RWPE1 (cell line): Measurements from ENCODE around the gene LRSAM1.
"Not testable (repeated sequence)": the region's sequence is repeated elsewhere in the genome, so short reads cannot be mapped to it uniquely, and the experiment has no call there.

ENCODE experiments used
- CTCF ChIA-PET: fragments of 350-600 bp; sonication (Branson Sonifier 250); formaldehyde crosslinking; extraction: SDS; loops from one replicate; lab custom pipeline; 2021; lab: Yijun Ruan, JAX
- POLR2A ChIA-PET: fragments of 400-600 bp; formaldehyde crosslinking; extraction: SDS; loops from one replicate; lab custom pipeline; 2020; ENCODE audit warnings: antibody characterized with exemption; ENCODE audit not compliant: low non-redundant PET; lab: Yijun Ruan, JAX
- DNase-seq: peaks from one replicate; pipeline ENCODE4 v3.0.0; 2012; ENCODE audit warnings: low spot score
- H3K27ac ChIP-seq: fragments of 450-650 bp; 2 replicates; pipeline ENCODE4 v1.5.1; 2017
- TF ChIP-seq, protein P1 (sequence below): fragments of 450-650 bp; conservative IDR thresholded peaks from 2 replicates; pipeline ENCODE4 v1.5.1; 2017; ENCODE audit warnings: low read depth, mild to moderate bottlenecking

LRSAM1 gene

DNA sequence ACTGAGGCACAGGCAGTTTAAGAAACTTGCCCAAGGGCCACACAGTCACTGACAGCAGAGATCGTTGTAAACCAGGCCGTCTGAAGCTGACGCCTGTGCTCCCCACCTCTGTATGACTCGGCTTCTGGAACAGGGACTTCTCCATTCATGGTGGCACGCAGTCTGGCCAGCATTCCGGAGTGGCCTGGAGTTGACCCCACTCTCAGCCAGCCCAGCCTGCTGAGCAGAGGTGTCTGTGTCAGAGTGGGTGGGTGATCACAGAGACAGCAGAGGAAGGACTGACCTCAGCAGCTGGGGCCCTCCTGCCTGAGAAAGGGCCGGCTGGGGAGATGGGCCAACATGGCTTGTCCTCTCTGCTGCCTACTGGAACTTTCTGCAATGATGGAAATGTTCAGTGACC, 12.6 kb downstream of the LRSAM1 start:
- 0 out of 2 replicates have a peak overlapping the region, but pooled peaks have one; percentile 0 for H3K27ac ChIP-seq
- TF ChIP-seq, protein P1, sequence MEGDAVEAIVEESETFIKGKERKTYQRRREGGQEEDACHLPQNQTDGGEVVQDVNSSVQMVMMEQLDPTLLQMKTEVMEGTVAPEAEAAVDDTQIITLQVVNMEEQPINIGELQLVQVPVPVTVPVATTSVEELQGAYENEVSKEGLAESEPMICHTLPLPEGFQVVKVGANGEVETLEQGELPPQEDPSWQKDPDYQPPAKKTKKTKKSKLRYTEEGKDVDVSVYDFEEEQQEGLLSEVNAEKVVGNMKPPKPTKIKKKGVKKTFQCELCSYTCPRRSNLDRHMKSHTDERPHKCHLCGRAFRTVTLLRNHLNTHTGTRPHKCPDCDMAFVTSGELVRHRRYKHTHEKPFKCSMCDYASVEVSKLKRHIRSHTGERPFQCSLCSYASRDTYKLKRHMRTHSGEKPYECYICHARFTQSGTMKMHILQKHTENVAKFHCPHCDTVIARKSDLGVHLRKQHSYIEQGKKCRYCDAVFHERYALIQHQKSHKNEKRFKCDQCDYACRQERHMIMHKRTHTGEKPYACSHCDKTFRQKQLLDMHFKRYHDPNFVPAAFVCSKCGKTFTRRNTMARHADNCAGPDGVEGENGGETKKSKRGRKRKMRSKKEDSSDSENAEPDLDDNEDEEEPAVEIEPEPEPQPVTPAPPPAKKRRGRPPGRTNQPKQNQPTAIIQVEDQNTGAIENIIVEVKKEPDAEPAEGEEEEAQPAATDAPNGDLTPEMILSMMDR: no peak
- POLR2A ChIA-PET: no interaction called here
- DNase-seq: no peak
- CTCF ChIA-PET: interaction anchor here (0.5 kb wide), 1 partner anchor 9 kb away, joined by 5 read pairs; no protein-coding TSS in a partner anchor

DNA sequence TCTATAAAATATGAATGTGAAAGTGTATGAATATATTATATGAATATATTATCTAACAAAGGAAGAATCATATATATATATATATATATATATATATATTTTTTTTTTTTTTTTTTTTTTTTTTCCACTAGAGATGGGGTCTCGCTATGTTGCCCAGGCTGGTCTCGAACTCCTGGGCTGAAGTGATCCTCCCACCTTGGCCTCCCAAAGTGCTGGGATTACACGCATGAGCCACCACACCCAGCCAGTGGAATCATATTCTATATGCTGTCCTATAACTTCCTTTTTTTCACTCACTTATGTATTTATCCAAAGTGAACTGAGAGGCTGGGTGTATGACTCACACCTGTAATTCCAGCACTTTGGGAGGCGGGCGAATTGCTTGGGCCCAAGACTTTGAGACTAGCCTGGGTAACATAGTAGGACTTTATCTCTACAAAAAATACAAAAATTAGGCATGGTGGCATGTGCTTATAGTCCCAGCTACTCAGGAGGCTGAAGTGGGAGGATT, 15.2 kb downstream of the LRSAM1 start:
- POLR2A ChIA-PET, H3K27ac ChIP-seq, CTCF ChIA-PET, DNase-seq: not testable (repeated sequence)

DNA sequence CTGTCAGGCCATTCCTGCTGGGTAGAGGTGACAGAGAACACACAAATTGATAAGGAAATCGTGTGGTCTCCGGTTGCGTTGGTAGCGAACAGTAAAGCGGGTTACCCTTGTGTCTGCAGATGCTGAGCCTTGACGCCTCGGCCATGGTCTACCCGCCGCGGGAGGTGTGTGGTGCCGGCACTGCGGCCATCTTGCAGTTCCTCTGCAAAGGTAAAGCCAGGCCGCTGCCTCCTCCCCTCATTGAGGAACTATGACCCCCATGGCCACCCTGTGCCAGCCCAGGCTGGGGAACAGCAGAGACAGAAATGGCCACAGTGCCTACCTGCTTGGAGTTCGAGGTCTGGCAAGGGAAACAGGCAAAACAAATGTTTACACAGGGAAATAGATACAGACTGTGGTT, 16.3 kb downstream of the LRSAM1 start:
- DNase-seq: no peak
- CTCF ChIA-PET: interaction anchor here (1.1 kb wide), 1 partner anchor 527 kb away, joined by 4 read pairs; no protein-coding TSS in a partner anchor
- POLR2A ChIA-PET: interaction anchor here (0.6 kb wide), 1 partner anchor 35 kb away, joined by 5 read pairs; no protein-coding TSS in a partner anchor
- peak overlapping the region; percentile 0; the same call in 1 of the 2 replicates for H3K27ac ChIP-seq
- TF ChIP-seq, protein P1: no peak

DNA sequence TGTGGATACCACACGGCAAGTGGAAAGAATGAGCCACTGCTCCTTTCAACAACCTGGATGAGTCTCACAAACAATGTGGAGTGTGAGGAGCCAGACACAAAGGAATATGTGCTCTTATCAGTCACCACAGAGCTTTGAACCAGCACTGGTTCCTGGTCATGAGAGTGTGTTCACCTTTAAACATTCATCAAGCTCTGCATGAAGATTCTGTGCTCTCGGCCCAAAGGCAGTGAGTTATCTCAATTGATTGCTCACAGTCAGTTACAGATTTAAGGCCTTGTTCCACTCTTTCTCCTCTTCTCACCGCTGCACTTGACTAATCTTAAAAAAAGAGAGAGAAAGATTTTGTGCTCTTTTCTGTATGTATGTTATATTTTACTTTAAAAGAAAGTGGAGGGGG, 19.4 kb downstream of the LRSAM1 start:
- no peak overlapping the region for H3K27ac ChIP-seq
- CTCF ChIA-PET: no interaction called here
- no peak for DNase-seq
- TF ChIP-seq, protein P1: no peak
- POLR2A ChIA-PET: interaction anchor here (0.7 kb wide), 1 partner anchor 17 kb away, joined by 3 read pairs; no protein-coding TSS in a partner anchor

DNA sequence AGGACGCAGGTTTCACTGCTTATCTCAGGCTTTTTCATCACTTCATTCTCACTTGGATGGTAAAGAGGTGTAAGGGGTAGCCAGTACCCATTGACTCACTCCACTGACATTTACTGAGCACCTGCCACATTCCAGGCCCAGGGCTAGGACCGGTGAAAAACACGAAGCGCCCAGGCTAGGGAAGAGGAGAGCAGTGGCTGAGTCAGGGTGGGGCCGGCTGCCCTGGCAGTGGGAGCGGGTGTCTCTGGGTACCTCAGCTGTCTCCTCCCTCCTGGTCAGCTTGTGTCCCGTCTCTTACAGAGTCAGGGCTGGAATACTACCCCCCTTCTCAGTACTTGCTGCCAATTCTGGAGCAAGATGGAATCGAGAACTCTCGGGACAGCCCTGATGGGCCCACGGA, 22.2 kb downstream of the LRSAM1 start:
- POLR2A ChIA-PET: no interaction called here
- CTCF ChIA-PET: interaction anchor here (0.7 kb wide), 1 partner anchor 9 kb away, joined by 5 read pairs; no protein-coding TSS in a partner anchor
- no peak for DNase-seq
- TF ChIP-seq, protein P1: no peak
- peak overlapping the region; percentile 10; the same call in 1 of the 2 replicates for H3K27ac ChIP-seq

DNA sequence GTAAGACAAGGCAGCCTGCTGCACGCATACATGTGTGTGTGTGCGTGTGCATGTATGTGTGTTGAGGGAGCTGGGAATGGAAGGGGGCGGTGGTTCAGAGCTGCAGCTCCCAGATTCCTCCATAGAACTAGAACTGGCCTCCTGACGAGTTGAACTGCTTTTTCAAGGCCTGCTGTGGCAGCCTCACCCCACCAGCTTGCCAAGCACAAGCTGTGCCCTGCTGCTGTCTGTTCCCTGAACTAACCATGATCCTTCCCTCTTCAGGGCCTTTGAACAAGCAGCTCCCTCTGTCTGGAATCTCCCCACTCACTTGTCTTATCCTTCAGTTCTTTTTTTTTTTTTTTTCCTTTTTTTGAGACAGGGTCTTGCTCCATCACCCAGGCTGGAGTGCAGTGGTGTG, 22.6 kb downstream of the LRSAM1 start:
- TF ChIP-seq, protein P1: no peak
- no peak for DNase-seq
- POLR2A ChIA-PET: interaction anchor here (0.7 kb wide), 1 partner anchor 158 kb away, joined by 3 read pairs; no protein-coding TSS in a partner anchor
- CTCF ChIA-PET: interaction anchor here (0.6 kb wide), 1 partner anchor 16 kb away, joined by 4 read pairs; no protein-coding TSS in a partner anchor
- H3K27ac ChIP-seq: peak overlapping the region; percentile 10; the same call in 1 of the 2 replicates

DNA sequence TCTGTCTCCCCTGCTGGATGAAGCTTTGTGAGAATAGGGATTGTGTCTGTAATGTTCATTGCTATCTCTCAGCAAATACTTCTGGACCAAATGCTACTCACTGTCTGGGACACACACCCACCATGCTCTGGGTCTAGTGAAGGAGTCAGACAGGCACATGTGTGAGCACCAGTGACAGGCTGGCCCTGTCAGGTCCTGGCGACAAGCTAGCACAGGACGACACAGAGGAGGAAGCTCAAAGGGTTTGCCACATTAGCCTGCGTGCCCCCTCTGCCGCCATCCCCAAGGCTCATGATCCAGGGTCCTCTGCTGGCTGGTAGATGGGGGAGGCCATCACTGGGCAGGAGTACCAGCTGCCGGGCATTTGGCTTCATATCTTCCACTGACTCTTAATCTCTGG, 23.3 kb downstream of the LRSAM1 start:
- POLR2A ChIA-PET: interaction anchor here (0.7 kb wide), 1 partner anchor 157 kb away, joined by 3 read pairs; no protein-coding TSS in a partner anchor
- CTCF ChIA-PET: no interaction called here
- TF ChIP-seq, protein P1: no peak
- DNase-seq: no peak
- H3K27ac ChIP-seq: no peak overlapping the region
